Testis (tissue), 2 donors: ENCODE measurements around the gene THRB.

Experiments used
- CTCF ChIP-seq, 3 experiments: fragments of 450-650 bp in 2 of 3; fragments of 200-600 bp in 1 of 3; sonication (generic) in 1 of 3; IDR thresholded peaks; one replicate each; pipeline ENCODE4 v1.5.1; 2016 to 2019; ENCODE audit warnings: antibody characterized with exemption in 3 of 3, mild to moderate bottlenecking in 2 of 3, moderate library complexity in 1 of 3
- POLR2A ChIP-seq: fragments of 450-650 bp; IDR thresholded peaks from one replicate; pipeline ENCODE4 v1.6.1; 2017; ENCODE audit warnings: antibody characterized with exemption, mild to moderate bottlenecking, moderate library complexity

GRCh38 chr3:24158761-24159454 lies 335.7 kb downstream of the THRB start:
- no peak for TF ChIP-seq CTCF (IDR thresholded peaks at IDR 0.05)
- no peak for TF ChIP-seq POLR2A
